ENCODE data around the gene LAIR2.
"Not testable (repeated sequence)": the region's sequence is repeated elsewhere in the genome, so short reads cannot be mapped to it uniquely, and the experiment has no call there.

The LAIR2 gene

GRCh38 chr19:54495284-54495683 lies 7.3 kb upstream of the LAIR2 start:
- FAIRE-seq = not testable (repeated sequence)

GRCh38 chr19:54497747-54498450 lies 4.7 kb upstream of the LAIR2 start:
- FAIRE-seq = not testable (repeated sequence)

DNA sequence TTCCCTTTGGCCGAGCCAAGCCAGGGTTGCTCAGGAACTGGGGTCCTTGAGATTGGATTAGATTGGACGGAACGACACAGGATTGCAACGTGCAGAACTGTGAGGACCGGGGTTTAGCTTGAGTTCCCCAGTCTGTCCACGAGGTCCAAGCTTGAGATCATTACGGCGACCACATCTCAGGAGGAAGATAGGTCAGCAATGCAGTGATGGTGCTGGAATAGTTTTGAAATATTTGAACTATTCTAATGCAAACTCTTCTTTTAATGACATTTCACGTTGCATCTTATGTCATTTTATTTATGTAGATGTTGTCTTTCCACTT lies 4.2 kb upstream of the LAIR2 start:
- FAIRE-seq = not testable (repeated sequence)

DNA sequence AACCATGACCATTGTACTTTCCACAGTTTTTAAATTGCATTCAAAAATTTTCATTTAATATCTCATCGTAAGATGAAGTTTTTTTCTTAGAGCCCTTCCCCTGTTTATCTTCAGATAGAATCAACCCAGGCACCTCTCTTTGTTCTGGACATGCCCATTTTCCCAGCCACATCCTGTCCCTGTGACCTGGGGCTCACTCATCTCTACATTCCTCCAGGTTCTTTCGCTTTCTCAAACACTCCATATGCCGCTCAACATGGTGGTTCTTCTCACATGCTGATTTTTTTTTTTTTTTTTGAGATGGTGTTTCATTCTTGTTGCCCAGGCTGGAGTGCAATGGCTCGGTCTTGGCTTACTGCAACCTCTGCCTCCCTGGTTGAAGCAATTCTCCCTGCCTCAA lies 2.9 kb downstream of the LAIR2 start:
- not testable (repeated sequence) for FAIRE-seq

- FAIRE-seq = no peak
Measured at GRCh38 chr19:54506079-54506478, 3.4 kb downstream of the LAIR2 start.

GRCh38 chr19:54507038-54507717 lies 4.5 kb downstream of the LAIR2 start:
- FAIRE-seq = not testable (repeated sequence)

GRCh38 chr19:54507824-54508223 lies 5.2 kb downstream of the LAIR2 start:
- no peak for FAIRE-seq

- FAIRE-seq = not testable (repeated sequence)
Measured at GRCh38 chr19:54508487-54508886, 5.9 kb downstream of the LAIR2 start.

- FAIRE-seq = not testable (repeated sequence)
Measured at GRCh38 chr19:54509200-54509940, 6.7 kb downstream of the LAIR2 start.

- no peak for FAIRE-seq
Measured at GRCh38 chr19:54515156-54515555, 12.5 kb downstream of the LAIR2 start.

GRCh38 chr19:54517483-54517882 lies 14.9 kb downstream of the LAIR2 start:
- no peak for FAIRE-seq

- no peak for FAIRE-seq
Measured at GRCh38 chr19:54518844-54519243, 16.2 kb downstream of the LAIR2 start.

- FAIRE-seq = no peak
Measured at GRCh38 chr19:54521022-54521859, 18.6 kb downstream of the LAIR2 start.

DNA sequence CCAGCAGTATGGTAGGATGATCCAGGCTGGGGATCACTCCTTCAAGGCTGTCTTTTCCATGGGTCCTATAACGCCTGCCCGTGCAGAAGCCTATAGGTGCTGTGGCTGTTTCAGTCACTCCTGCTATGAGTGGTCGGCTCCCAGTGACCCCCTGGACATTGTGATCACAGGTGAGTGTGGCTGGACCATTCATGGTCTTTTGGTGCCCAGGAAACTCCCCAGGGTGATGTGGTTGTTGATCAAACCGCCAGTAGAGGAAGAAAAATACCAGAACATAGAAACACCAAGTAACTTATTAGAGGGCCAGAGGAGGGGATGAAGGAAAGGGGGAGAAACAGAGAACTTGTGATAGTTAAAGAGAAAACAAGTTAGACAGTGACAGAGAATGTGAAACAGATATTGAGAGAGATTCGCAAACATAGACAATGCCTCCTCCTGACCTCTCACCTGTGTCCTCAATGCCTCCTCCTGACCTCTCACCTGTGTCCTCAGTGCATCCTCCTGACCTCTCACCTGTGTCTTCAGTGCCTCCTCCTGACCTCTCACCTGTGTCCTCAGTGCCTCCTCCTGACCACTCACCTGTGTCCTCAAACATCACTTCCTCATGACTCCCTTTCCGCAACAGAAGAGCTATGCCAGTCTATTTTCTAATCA lies 19.4 kb downstream of the LAIR2 start:
- no peak for FAIRE-seq

DNA sequence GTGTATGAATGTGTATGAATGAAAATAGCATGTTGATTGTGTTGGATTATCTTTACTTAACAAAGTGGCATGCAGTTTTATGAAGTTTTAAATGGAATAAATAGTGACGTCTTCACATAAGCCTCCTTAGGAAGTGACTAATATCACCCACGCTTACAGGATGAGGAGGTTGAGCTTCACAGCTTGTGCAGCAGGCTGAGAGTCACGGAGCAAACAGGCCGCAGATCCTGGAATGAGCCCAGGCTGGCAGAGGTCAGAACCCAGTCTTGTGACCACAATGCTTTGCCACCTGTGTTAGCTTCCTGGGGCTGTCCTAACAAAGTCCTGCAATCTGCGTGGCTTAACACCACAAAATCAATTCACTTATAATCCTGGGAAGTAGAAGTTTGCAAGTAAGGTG lies 20.8 kb downstream of the LAIR2 start:
- FAIRE-seq = no peak

- no peak for FAIRE-seq
Measured at GRCh38 chr19:54525636-54526035, 23.0 kb downstream of the LAIR2 start.

DNA sequence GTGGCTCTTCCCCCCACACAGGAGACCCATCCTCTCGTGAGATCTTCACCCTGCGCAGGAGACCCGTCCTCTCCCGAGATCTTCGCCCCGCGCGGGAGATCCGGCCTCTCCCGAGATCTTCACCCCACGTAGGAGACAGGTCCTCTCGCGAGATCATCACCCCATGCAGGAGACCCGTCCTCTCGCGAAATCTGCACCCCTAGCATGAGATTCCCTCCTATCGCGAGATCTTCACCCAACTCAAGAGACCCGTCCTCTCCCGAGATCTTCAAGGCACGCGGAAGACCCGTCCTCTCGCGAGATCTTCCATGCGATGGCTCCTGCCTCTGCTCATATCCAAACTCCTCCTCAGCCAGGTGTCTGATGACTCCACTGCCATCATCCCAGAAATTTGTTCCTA lies 24.3 kb downstream of the LAIR2 start:
- no peak for FAIRE-seq

- FAIRE-seq = no peak
Measured at GRCh38 chr19:54530866-54531265, 28.2 kb downstream of the LAIR2 start.

- no peak for FAIRE-seq
Measured at GRCh38 chr19:54532528-54532927, 29.9 kb downstream of the LAIR2 start.

GRCh38 chr19:54533476-54533875 lies 30.8 kb downstream of the LAIR2 start:
- no peak for FAIRE-seq

DNA sequence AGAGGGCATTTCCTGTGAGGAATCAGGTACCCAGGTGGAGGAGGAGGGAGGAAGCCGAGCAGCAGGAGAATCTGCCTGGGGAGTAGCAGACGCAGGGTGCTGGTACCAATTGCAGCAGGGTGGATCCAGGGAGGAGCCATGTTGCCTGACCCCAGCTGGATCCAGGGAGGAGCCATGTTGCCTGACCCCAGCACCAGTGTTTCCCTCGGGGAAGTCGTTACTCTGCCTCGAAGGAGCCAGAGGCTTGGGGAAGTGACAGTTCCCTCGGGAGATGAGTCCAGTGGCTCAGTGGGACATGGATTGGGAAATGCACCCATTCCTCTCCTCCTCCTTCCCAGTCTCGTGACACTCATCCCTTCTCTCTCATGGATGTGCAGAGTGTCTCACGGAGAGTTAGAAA lies 31.5 kb downstream of the LAIR2 start:
- FAIRE-seq = no peak

GRCh38 chr19:54535601-54536000 lies 33.0 kb downstream of the LAIR2 start:
- FAIRE-seq = no peak

GRCh38 chr19:54536956-54537355 lies 34.3 kb downstream of the LAIR2 start:
- FAIRE-seq = no peak
